Stimulated activated naive CD8-positive, alpha-beta T cell treated with anti-CD3 and anti-CD28 coated beads, Interleukin-15, Interleukin-2, amounts not matched to agents 100 ng/mL and 50 ng/mL, for 24 hours (primary cell): ENCODE results near the gene AMOTL1.
"Not testable (repeated sequence)": the region's sequence is repeated elsewhere in the genome, so short reads cannot be mapped to it uniquely, and the experiment has no call there.

Source experiments
- H3K27ac Mint-ChIP-seq: one replicate; pipeline ENCODE4 v1.8.0; 2021; ENCODE audit warnings: mild to moderate bottlenecking, mixed read lengths
- H3K27me3 Mint-ChIP-seq: one replicate; pipeline ENCODE4 v1.8.0; 2021; ENCODE audit warnings: mixed read lengths
- H3K36me3 Mint-ChIP-seq: one replicate; pipeline ENCODE4 v1.8.0; 2021; ENCODE audit warnings: low read depth, mixed read lengths
- H3K4me1 Mint-ChIP-seq: one replicate; pipeline ENCODE4 v1.8.0; 2021; ENCODE audit warnings: low read depth, mixed read lengths
- H3K4me3 Mint-ChIP-seq: one replicate; pipeline ENCODE4 v1.8.0; 2021; ENCODE audit warnings: mild to moderate bottlenecking, mixed read lengths
- H3K9me3 Mint-ChIP-seq: one replicate; pipeline ENCODE4 v1.8.0; 2021; ENCODE audit warnings: mixed read lengths

The AMOTL1 gene

DNA sequence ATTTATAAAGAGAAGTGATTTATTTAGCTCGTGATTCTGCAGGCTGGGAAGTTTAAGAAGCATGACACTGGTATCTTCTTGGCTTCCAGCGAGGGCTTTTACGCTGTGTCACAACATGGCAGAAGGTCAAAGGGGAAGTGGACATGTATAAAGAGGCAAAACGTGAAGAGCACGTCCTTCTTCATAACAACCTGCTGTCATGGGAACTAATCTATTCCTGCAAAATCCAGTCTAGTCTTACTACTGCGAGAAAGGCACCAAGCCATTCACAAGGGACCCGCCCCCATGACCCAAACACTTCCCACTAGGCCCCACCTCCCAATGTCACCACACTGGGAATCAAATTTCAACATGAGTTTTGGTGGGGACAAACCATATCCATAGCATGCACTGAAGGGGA is 58.3 kb downstream of the AMOTL1 start:
- no peaks in the 10 kb centered on the region for H3K36me3 Mint-ChIP-seq
- H3K4me3 Mint-ChIP-seq = no peak overlapping the region
- no peaks in the 10 kb centered on the region for H3K27me3 Mint-ChIP-seq
- H3K4me1 Mint-ChIP-seq = no peaks in the 10 kb centered on the region
- H3K27ac Mint-ChIP-seq = no peak overlapping the region
- H3K9me3 Mint-ChIP-seq = no peaks in the 10 kb centered on the region

DNA sequence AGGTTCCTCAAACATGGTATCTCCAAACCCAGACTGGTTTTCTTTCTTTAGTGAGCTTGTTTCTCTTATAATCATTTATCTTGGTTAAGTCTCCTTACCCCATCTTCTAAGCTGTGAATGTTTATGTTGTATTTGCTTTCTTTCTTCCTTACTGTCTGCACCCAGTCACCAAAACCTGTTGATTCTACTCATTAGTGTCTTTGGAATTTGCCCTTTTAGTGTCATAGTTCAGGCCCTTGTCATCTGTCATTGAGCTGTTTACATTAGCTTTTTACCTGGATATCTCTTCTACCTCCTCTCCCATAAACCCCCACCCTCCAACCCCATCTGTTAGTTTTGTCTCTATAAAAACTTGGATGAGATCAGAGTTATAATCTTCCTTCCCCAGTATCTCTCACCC is 59.9 kb downstream of the AMOTL1 start:
- no peak overlapping the region for H3K4me3 Mint-ChIP-seq
- no peak overlapping the region for H3K27ac Mint-ChIP-seq
- no peaks in the 10 kb centered on the region for H3K9me3 Mint-ChIP-seq
- no peaks in the 10 kb centered on the region for H3K36me3 Mint-ChIP-seq
- no peaks in the 10 kb centered on the region for H3K27me3 Mint-ChIP-seq
- H3K4me1 Mint-ChIP-seq = no peaks in the 10 kb centered on the region

DNA sequence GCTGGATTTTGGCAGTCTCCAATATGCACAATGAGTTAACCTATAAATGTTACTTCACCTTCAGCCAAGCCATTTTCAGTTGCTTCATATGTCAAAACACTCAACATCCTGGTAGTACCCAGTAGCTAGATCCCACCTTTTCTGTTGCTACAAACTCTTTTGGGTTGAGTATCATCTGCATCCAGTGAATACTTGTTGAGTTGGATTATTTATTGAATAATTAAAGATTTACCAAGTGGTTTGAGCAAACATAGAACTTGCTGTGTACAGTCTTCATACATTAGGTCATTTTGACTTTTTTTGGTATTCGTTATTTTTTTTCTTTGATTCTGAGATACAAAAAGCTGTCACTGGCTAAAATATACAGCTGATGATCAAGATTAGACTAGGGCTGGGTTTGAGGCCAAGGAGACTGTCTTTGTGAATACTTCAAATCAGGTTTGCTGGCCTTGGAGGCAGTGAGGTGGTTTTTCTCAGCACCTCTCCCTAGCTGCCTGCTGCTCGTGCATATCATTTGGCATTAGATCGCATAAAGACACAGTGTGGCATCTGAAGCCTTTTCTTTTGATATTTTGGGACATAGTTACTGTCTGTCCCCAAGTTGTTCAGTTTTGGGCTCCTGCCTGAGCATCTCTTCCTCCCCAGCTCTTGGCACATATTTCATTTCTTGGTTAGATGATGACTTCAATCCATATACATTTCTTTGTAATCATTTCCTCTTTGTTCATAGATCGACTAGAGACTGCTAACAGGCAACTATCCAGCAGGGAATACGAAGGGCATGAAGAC is 62.8 kb downstream of the AMOTL1 start:
- Mint-ChIP-seq H3K4me3 (no peak overlapping the region), H3K4me1 (no peaks in the 10 kb centered on the region), H3K27me3 (no peaks in the 10 kb centered on the region), H3K36me3 (no peaks in the 10 kb centered on the region), H3K9me3 (no peaks in the 10 kb centered on the region), H3K27ac (no peak overlapping the region)

DNA sequence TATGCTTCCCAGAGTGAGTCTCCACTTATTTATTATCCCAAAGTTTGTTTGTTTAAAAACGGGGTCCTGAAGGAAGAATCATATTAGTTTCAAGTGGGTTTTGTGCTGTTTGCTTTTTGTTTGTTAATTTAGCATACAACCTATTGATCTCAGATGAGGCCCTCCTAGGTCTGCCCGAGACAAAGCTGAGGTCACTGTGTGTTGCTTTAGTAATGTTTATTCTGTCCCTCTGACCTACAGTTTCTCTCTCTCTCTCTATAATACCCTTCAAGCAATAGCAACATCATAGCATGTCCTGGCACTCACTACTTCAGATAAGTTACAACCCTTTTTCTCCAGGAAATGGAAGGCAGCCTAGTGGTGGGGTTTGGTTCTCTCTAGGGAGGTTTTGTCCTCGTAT is 63.4 kb downstream of the AMOTL1 start:
- Mint-ChIP-seq H3K4me1 (no peaks in the 10 kb centered on the region), H3K27me3 (no peaks in the 10 kb centered on the region)

DNA sequence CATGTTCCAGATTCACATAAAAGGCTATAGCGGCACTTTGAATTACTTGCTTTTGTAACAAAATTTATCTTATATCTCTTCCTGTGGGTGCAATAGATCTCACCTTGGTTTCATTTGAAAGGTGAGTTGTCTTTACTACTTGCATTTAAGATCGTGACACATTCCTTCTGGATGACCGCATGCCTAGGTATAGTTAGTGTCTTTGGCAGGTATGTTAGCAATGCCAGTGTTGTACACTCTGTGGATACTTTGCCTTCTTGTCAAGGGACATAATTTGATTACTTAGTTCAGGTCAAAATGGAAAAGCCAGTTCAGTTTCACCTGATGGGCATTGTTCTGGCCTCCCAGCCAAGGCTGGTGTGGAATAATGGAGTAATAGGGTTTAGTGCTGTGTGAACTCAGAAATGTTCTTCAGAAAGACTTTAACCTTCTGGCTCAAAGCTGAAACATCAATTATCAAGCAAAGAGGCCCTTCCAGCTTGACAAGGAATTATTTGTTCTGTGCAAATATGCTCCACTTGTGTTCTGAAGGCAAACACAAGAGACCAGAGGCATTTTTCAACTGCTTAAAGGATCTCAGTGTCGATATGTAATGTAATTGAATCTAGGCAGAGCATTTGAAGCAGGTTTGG is 64.6 kb downstream of the AMOTL1 start:
- Mint-ChIP-seq H3K9me3 (no peaks in the 10 kb centered on the region), H3K36me3 (no peaks in the 10 kb centered on the region), H3K4me3 (no peak overlapping the region), H3K27ac (no peak overlapping the region), H3K4me1 (no peaks in the 10 kb centered on the region), H3K27me3 (no peaks in the 10 kb centered on the region)

More for the DNA sequence above, 63.4 kb downstream of the AMOTL1 start:
- no peak overlapping the region for H3K27ac Mint-ChIP-seq
- H3K9me3 Mint-ChIP-seq = no peaks in the 10 kb centered on the region
- H3K36me3 Mint-ChIP-seq = no peaks in the 10 kb centered on the region
- no peak overlapping the region for H3K4me3 Mint-ChIP-seq

DNA sequence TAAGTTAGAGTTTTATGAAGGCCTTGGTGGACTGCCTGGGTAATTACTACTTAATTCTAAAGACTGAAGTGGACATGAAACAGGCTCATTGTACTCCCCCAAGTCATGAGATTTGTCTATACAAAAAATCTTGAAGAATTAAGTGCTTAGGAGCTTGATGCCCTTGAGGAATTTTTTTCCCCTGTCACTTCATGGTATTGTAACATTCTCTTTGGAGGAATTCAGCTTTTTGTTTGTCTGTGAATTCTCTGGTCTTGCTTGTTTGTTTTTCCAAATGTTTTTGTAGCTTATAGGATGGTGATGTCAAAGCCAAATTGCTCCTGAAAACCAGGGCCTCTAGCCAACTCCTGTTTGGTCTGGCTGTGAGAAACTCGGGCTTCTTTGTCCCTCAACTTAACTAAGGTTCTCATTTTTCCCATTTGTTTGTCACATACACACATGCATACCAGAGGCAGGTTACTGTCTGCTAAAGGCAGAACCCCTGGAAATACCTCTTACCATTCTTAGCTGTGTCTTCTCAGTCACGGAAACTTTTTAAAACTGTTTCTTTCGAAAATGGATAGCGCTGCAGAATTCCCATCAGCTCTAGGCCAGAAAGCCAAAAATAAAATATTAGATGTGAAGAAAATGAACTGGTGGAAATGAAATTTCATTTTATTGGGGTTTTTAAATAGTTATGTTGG is 66.9 kb downstream of the AMOTL1 start:
- no peaks in the 10 kb centered on the region for H3K9me3 Mint-ChIP-seq
- H3K27me3 Mint-ChIP-seq = no peaks in the 10 kb centered on the region
- no peaks in the 10 kb centered on the region for H3K4me1 Mint-ChIP-seq
- H3K27ac Mint-ChIP-seq = no peak overlapping the region
- H3K36me3 Mint-ChIP-seq = no peaks in the 10 kb centered on the region
- H3K4me3 Mint-ChIP-seq = no peak overlapping the region

DNA sequence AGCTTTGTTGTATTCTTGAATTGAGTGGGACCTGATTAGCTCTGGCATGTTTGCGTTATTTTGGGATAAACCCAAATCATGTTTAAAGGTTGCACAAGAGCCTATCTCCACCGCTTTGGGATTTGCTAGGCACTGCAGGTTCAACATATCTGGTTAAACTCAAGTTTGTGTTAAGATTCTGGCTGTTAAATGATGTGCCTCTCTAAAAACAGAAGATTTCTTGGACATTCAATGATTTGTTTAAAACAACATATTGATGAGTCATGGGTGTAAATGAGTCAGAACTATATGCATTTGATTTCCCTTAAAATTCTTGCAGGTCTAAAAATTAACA is 67.4 kb downstream of the AMOTL1 start:
- Mint-ChIP-seq H3K4me3 (no peak overlapping the region), H3K27me3 (no peaks in the 10 kb centered on the region), H3K9me3 (no peaks in the 10 kb centered on the region), H3K27ac (no peak overlapping the region), H3K36me3 (no peaks in the 10 kb centered on the region), H3K4me1 (no peaks in the 10 kb centered on the region)

DNA sequence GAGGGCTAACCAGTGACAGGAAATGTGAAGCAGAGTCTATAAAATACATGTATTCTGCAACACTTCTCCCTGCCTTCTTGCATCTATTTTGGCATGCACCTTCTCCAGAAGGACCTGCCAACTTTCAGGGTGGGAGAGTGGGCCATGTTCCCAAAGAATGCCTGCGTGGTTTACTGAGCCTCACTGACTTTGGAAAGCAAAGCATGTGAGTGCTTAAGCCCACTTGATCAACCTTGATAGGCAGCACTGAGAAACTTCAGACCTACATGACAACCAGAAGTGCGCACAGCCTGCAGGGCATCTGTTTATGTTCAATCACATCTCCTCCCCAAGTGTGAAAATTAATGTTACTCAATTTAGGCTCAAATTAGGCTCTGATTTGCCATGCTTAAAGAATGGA is 69.2 kb downstream of the AMOTL1 start:
- Mint-ChIP-seq H3K4me3 (no peak overlapping the region), H3K27me3 (no peaks in the 10 kb centered on the region), H3K27ac (no peak overlapping the region), H3K36me3 (no peaks in the 10 kb centered on the region), H3K9me3 (no peaks in the 10 kb centered on the region), H3K4me1 (no peaks in the 10 kb centered on the region)

DNA sequence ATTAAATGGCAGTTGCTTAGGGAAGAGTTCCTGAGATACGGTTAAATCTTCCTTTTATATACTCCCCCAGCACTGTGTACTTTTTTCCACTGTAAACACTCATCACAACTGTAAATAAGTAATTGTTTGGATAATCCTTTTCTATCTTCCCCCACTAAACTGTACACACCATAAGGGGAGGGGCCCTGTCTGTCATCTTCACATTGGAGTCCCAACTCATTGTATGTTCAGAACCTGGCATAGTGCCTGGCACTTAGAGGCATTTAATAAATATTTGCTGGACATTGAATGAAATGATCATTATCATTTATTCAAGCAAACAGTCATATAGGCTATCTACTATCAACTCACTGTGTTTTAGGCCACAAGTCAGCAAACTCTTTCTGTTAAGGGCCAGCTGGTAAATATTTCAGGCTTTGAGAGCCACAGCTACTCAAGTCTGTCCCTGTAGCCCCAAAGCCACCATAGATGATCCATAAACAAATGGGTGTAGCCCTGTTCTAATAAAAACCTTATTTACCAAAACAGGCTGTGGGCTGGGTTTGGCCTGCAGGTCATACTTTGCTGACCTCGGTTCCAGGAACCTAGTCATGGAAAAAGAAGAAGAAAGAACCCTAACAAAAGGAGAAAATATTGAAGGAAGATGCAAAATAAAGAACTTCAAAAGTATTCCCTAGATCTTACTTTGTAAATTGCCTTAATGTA is 70.0 kb downstream of the AMOTL1 start:
- no peak overlapping the region for H3K4me3 Mint-ChIP-seq
- no peaks in the 10 kb centered on the region for H3K27me3 Mint-ChIP-seq
- H3K4me1 Mint-ChIP-seq = no peaks in the 10 kb centered on the region
- H3K27ac Mint-ChIP-seq = no peak overlapping the region
- H3K9me3 Mint-ChIP-seq = no peaks in the 10 kb centered on the region
- no peaks in the 10 kb centered on the region for H3K36me3 Mint-ChIP-seq

DNA sequence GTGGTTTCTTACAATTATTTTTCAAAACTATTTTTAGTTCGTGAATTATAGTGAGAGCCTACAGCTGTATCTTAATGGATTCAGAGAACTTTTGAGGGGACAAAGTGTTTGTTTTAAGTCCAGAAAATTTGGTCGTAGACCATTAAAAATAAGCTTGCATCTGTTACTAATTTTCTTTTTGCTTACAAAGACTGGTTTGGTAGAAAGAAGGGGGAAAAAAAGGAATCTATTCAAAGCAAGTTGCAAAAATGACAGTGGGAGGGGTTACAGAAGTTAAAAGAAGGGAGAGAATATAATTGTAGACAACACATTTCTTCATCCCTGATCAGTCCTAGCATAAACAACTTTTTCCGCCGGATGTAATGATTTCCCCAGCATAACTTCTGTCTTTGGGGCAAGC is 72.1 kb downstream of the AMOTL1 start:
- Mint-ChIP-seq H3K27me3 (no peaks in the 10 kb centered on the region), H3K4me3 (no peak overlapping the region), H3K4me1 (no peaks in the 10 kb centered on the region), H3K9me3 (no peaks in the 10 kb centered on the region), H3K27ac (no peak overlapping the region), H3K36me3 (no peaks in the 10 kb centered on the region)

DNA sequence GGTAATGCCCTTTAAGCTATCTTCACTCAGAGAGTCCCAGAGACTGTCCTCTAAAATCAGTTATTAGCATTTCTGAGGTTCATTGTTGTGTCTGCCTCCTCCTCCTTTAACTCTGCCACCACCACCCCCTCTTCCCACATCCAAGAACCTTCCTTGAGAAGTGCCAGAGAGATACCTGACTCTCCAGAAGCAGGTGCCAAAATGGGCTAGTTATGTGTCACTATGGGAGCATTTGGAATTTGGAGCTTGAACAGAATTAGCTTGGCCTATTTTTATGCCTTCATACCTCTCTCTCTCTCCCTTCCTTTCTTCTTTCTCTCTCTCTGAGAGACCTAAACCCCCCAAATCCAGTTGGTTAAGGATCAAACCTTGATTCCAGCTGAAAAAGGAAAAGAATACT is 75.9 kb downstream of the AMOTL1 start:
- Mint-ChIP-seq H3K9me3 (no peaks in the 10 kb centered on the region), H3K4me3 (no peak overlapping the region), H3K36me3 (no peaks in the 10 kb centered on the region), H3K27me3 (no peaks in the 10 kb centered on the region), H3K27ac (no peak overlapping the region), H3K4me1 (no peaks in the 10 kb centered on the region)

DNA sequence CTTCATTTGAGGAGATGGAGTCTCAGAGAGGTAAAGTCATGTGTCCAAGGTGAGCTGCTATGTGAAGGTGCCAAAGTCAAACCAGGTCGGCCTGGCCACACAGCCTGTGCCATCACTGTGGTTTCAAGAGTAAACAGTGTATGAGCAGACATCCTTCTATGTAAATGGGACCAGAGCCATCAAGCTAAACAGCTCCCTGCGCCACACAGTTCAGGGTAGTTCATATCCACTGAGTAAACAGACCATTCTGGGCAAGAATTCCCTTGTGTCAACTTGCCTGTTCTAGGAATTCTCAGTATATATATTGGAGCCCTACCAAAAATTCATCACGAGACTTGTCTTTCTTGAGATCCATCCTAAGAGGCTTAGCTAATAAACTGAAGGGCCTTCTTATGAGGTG is 77.5 kb downstream of the AMOTL1 start:
- H3K4me1 Mint-ChIP-seq = no peaks in the 10 kb centered on the region
- no peak overlapping the region for H3K27ac Mint-ChIP-seq
- H3K4me3 Mint-ChIP-seq = no peak overlapping the region
- H3K9me3 Mint-ChIP-seq = no peaks in the 10 kb centered on the region
- no peaks in the 10 kb centered on the region for H3K36me3 Mint-ChIP-seq
- H3K27me3 Mint-ChIP-seq = no peaks in the 10 kb centered on the region

DNA sequence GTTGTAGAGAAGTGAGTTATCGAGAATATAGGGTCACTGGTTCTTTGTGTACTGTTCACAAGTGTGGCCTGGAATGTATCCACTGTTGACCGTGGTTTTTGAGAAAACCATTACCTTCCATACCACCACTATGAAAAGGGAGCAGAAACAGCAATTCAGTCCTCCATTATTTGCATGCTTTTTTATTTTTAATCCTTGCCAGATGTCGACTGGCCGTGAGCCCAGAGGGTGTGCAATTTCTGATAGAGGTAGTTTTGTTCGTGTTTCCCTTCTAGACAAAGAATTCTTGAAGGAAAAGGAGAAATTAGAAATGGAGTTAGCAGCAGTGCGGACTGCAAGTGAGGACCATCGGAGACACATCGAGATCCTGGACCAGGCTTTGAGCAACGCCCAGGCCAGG is 81.7 kb downstream of the AMOTL1 start:
- H3K9me3 Mint-ChIP-seq = no peaks in the 10 kb centered on the region
- no peak overlapping the region for H3K27ac Mint-ChIP-seq
- H3K4me3 Mint-ChIP-seq = no peak overlapping the region
- H3K36me3 Mint-ChIP-seq = no peaks in the 10 kb centered on the region
- H3K27me3 Mint-ChIP-seq = no peaks in the 10 kb centered on the region
- no peaks in the 10 kb centered on the region for H3K4me1 Mint-ChIP-seq

DNA sequence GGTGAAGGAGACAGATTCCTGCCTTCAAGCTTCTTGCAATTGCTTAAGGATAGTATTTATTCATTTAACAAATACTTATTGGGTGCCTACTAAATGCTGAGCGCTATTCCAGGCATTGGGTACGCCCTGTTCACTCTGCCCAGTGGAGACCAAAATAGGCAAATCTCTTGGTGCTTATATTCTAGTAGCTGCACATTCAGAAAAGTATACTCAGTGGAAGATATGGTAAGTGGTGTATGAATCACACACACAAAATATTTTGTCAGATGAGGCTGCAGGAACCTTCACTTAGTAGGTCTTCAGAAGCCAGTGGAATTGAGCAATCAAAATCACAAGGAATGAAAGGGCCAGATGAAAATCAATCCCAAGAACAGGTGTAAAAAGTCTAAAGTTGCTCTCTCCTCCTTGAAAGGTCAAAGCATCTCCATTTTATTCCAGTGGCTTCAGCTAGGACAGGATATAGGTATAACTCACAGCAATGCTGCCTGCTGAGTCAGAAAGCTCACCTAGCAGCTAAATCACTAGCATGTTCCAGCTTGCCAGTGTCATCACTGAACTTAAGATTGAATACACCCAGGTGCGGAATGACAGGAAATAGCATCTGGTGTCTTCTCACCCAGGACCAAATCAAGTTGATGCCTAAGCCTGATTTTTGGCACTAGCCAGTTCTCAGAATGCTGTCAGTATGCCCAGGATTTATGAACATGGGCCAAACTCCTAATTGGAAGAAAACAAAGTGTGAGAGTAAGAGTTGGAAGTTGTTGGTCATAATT is 83.9 kb downstream of the AMOTL1 start:
- Mint-ChIP-seq H3K36me3 (no peaks in the 10 kb centered on the region), H3K4me1 (no peaks in the 10 kb centered on the region), H3K4me3 (no peak overlapping the region), H3K9me3 (no peaks in the 10 kb centered on the region), H3K27me3 (no peaks in the 10 kb centered on the region), H3K27ac (no peak overlapping the region)

DNA sequence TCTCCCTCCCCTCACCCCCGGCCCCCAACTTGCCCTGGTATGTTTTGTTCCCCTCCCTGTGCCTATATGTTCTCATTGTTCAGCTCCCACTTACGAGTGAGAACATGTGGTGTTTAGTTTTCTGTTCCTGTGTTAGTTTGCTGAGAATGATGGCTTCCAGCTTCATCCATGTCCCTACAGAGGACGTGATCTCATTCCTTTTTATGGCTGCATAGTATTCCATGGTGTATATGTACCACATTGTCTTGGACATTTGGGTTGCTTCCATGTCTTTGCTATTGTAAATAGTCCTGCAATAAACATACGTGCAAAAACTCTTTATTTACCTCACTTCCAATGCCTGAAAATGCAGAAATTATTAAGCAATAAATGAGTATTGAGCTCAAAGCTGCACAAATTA is 85.1 kb downstream of the AMOTL1 start:
- H3K36me3 Mint-ChIP-seq, H3K27ac Mint-ChIP-seq, H3K27me3 Mint-ChIP-seq, H3K4me3 Mint-ChIP-seq, H3K4me1 Mint-ChIP-seq, H3K9me3 Mint-ChIP-seq: not testable (repeated sequence)
